Measurements from ENCODE around the gene TRPM6.

The TRPM6 gene

DNA sequence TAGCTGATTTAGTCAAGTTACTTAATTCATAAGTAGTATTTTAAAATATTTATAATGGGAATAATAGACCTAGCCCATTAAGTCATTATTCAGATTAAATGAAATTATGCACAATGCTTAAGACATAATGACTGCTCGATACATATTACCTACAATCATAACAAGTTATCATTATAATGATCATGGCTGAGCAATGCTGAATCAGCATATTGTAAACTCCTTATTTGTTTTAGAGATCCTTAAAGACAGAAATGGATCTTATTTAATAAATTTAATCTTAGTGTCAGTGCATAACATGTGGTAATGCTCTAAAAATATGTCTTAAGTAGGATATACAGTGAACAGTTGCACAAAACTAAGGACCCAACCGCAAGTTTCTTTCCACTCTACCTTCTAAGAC is 169.0 kb downstream of the TRPM6 start:
- DNase-seq (ENCODE audit: low read depth in 1 of 2, low spot score in 1 of 2), result no peak
- TF ChIP-seq JUND (IDR thresholded peaks at IDR 0.05; ENCODE audit: low read depth), result no peak

DNA sequence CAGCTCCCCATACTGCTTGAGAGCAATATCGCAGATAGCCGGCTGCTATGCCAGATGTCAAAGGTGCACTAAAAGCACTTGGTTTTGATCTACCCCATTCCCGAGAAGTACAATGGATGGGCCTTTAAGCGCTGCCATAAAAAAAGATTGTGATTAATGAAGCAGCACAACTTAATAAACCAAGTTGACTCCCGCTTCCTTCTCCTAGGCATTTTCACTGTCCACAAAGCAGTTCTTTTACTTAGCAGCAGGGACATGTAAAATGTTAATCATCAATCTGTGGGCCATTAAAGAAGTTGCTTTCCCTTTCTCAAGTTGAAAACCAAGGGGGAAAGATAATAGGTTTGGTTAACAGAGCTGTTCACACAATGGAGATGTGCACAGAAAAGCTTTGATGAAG is 176.4 kb downstream of the TRPM6 start:
- no peak for DNase-seq (ENCODE audit: low read depth in 1 of 2, low spot score in 1 of 2)
- no peak for TF ChIP-seq JUND (IDR thresholded peaks at IDR 0.05; ENCODE audit: low read depth)
- in situ Hi-C loops (cut with HindIII; ENCODE audit: low pct_unique_long_range_greater_than_20kb, low sequenced_read_pairs), result no loop called here

More for the DNA sequence above, 169.0 kb downstream of the TRPM6 start:
- in situ Hi-C loops (cut with HindIII; ENCODE audit: low pct_unique_long_range_greater_than_20kb, low sequenced_read_pairs), result no loop called here

DNA sequence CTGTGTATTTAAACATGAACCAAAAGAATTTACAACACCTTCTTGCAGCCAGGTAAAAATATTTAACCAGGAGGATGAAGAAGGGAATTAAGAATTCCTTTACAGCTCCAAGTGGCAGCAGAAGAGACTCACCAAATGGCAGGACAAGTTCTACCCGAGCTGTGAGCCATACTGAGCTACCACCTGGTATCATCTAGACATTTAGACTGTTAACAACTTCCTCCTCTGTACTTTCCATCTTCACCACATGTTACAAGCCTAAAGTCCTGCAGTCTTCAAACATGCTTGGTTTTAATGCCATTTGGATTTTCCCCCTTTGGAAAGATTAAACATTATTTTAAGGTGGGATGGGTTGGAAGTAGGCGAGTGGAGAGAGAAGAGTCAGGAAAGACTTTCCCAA is 190.2 kb downstream of the TRPM6 start:
- in situ Hi-C loops (cut with HindIII; ENCODE audit: low pct_unique_long_range_greater_than_20kb, low sequenced_read_pairs), result no loop called here
- TF ChIP-seq JUND (IDR thresholded peaks at IDR 0.05; ENCODE audit: low read depth), result no peak
- DNase-seq (ENCODE audit: low read depth in 1 of 2, low spot score in 1 of 2), result no peak

DNA sequence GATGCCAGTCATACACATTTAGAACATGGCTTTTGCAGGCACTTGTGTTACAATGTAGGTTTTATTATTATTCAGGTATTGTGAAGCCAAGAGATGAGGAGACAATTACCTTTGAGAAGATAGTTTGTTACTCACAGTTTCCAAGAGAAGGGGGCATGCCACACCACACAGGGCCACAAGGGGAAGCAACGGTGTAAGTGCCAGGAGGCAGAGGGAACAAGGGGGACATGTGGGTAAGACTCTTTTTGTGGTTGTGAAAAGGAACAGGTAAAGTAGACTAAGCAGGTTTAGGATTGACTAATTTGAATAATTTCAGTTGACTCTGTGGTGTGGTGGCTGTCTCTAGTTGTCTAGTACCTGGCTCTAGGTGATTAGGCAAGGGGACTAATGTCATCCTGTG is 191.2 kb downstream of the TRPM6 start:
- in situ Hi-C loops (cut with HindIII; ENCODE audit: low pct_unique_long_range_greater_than_20kb, low sequenced_read_pairs), result no loop called here
- TF ChIP-seq JUND (IDR thresholded peaks at IDR 0.05; ENCODE audit: low read depth), result no peak
- DNase-seq (ENCODE audit: low read depth in 1 of 2, low spot score in 1 of 2), result no peak

DNA sequence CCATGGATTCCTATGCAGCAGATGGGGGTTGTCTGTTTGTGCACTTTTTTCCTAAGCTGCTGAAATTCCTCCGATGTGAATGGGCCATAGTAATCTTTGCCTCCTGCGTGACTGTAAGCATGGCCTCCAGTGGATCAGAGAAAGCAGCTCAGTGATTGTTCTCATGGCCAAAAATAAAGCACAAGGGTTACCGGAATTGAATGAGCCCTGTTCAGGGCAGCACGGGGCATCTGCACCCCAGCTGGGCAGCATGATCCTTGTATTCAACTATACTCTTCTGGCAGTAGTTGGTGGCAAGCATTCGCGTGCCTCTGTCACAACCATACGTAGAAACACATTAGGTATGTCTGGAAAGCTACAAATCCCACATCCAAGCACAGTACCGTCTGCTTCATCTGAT is 196.7 kb downstream of the TRPM6 start:
- in situ Hi-C loops (cut with HindIII; ENCODE audit: low pct_unique_long_range_greater_than_20kb, low sequenced_read_pairs), result no loop called here
- DNase-seq (ENCODE audit: low read depth in 1 of 2, low spot score in 1 of 2), result no peak
- TF ChIP-seq JUND (IDR thresholded peaks at IDR 0.05; ENCODE audit: low read depth), result no peak

DNA sequence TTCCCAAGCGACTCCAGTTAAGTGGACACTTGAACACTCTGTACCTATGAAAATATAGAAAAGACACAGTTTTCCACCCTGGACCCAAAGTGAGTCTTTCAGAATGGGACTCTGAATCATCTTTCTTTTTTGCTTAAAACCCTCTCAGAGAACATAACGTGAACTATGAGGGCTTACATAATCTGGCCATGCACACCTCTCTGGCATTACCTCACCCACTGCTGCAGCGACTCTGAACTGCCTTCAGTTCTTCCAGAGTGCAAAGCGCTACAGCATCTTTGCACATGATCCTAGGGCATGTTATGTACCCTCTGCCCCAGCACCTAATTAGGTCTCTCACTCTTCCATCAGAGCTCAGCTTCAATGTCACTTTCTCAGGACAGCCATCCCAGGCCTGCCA is 204.4 kb downstream of the TRPM6 start:
- TF ChIP-seq JUND (IDR thresholded peaks at IDR 0.05; ENCODE audit: low read depth), result no peak
- DNase-seq (ENCODE audit: low read depth in 1 of 2, low spot score in 1 of 2), result no peak
- in situ Hi-C loops (cut with HindIII; ENCODE audit: low pct_unique_long_range_greater_than_20kb, low sequenced_read_pairs), result no loop called here

DNA sequence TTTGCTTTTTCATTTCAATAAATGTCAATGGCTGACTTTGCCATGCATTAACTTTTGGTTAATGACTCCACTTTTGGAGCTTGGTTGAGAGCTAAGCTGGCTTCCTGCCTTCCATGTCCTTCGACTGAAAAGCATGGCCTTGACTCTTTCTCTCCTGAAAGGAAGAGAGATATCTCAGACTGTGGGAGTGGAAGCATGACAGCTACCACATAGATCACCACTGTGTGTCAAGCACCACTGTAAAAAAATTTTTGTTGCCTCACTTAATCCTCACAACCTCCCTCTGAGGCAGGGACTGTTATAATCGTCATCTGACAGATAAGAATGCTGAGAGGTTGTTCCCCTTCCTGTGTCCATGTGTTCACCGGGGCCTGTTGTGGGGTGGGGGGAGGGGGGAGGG is 205.8 kb downstream of the TRPM6 start:
- no peak for DNase-seq (ENCODE audit: low read depth in 1 of 2, low spot score in 1 of 2)
- in situ Hi-C loops (cut with HindIII; ENCODE audit: low pct_unique_long_range_greater_than_20kb, low sequenced_read_pairs), result no loop called here
- no peak for TF ChIP-seq JUND (IDR thresholded peaks at IDR 0.05; ENCODE audit: low read depth)

DNA sequence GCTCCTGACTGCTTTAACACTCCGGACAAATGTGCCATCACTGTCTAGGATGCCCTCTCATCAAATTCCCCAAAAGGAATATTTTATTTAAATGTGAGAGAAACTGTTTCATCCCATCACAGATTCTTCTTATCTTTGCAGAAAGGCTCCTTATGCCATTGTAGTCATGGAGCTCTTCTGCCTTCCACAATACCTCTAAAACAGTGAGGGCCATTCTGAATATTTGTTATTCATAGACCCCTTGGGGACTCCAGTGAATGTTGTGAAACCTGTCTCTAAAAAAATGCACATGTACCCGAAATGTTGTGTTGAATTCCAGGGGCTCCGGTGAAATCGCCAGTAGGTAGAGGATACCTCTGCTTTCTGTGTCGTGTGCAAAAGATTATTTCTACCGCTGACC is 213.6 kb downstream of the TRPM6 start:
- in situ Hi-C loops (cut with HindIII; ENCODE audit: low pct_unique_long_range_greater_than_20kb, low sequenced_read_pairs), result no loop called here
- DNase-seq (ENCODE audit: low read depth in 1 of 2, low spot score in 1 of 2), result no peak
- no peak for TF ChIP-seq JUND (IDR thresholded peaks at IDR 0.05; ENCODE audit: low read depth)
